A172 (cell line): Measurements from ENCODE around the gene ME3. TPM values are rescaled to one million over a fixed set of nuclear protein-coding genes. Genes with fewer than 3 reads are reported as not detected.
A peak's percentile ranks its signal among the peaks of the same experiment; 100 is the strongest.

Experiments used
- DNase-seq: peaks from one replicate; pipeline ENCODE4 v3.0.0-alpha.2; 2015; ENCODE audit warnings: low spot score
- total RNA-seq: library from RNA; depleted of rRNA; stranded (reverse); fragments of >200 nt; shearing (Covaris generic); gene quantifications from 2 replicates; pipeline ENCODE4 v1.2.3, GENCODE V29; 2014

The ME3 gene
- total RNA-seq, 1 experiment from 2014 or later, result 4.2 TPM

DNA sequence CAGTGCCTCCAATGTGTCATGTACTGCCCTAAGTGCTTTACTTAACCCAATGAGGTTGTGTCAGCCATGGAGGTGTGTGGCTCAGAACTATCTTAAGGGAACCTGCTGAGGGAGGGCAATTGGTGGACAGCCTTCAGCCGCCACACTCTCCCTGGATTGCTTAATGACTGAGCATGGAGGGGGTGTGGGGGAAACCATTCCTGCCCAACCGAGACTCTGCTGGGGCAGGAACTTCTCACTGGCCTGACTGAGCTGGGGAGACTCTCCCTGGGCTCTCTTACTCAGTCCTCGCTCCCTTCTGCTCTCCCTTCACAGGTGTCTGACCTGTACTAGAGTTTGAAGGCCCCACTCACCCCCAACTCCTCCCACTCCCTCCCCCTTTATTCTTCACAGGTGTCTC is 183.0 kb downstream of the ME3 start:
- no peak for DNase-seq

DNA sequence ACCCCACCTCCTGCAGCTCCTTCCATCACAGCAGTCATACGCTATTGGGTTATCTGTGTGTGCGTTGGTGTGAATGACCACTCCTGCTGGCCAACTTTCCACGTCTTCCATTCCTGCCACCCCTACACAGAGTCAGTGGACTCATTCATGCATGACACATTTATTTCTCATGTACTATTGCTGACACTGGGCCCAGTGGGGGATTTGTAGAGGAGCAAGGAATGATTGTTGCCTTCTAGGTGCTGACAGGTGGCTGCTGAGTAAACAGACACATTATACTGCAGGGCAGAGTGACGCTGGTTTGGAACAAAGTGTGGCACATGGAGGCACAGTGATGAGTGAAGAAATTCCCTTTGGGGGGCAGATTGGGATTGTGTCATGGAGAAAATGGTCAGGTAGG is 183.9 kb downstream of the ME3 start:
- no peak for DNase-seq

DNA sequence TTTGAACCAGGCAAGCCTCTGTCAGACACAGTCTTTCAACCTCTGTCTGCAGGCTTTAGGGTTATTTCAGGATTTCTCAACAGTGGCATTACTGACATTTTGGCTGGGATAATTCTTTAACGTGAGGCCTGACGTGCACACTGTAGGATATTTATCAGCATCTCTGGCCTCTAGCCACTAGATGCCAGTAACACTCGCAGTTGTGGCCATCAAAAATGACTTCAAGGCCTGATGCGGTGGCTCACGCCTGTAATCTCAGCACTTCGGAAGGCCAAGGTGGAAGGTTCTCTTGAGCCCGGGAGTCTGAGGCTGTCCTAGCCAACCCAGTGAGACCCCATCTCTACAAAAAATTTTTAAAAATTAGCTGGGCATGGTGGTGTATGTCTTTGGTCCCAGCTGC is 184.7 kb downstream of the ME3 start:
- no peak for DNase-seq

DNA sequence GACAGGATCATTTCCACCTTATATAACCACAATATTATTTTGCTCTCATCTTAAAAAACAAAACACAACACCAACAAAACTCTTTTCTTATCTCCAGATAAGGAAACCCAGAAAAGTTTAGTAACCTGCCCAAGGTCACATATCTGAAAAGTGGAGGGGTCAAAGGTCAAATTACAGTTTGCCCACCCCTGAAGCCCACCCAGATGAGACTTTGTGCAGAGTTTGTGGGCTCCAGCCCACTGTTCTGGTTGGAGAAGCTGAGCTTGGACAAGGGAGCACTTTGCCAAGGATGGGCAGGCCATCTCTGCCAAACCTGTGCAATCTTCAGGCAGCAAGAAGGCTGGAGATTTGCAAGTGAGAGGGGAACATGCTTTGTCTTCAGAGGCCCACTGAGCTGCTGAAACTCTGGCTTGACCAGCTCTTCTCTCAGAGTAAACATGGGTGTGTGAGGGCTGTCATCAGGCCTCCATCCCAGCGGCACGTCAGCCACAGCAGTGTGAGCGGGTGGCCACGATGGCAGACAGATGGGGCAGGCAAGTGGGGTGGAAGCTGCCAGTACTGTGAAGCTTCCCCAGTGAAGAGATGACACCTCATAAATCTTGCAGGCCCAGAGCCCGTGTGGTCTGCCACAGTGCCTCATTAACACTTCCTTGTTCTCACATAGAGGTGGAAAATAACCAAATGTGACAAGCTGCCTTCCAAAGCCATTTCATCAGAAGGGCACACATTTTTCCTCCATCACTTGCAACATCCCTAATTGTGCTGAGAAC is 186.0 kb downstream of the ME3 start:
- peak; percentile 72 for DNase-seq

DNA sequence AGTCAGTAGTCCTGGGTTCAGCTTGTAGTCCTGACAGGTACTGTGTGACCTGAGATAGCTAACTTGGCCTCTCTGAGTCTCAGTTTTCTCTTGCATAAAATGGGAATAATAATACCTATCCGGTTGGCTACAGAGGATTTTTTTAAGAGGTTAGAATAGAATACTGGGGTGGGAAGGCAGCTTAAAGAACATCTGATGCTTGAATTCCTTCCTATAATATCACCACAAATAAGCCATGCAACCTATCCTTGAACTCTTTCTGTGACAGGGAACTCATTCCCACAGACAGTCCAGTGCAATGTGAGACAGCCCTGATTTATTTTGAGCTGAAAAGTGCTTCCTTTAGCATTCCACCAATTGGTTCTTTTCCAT is 187.6 kb downstream of the ME3 start:
- no peak for DNase-seq

DNA sequence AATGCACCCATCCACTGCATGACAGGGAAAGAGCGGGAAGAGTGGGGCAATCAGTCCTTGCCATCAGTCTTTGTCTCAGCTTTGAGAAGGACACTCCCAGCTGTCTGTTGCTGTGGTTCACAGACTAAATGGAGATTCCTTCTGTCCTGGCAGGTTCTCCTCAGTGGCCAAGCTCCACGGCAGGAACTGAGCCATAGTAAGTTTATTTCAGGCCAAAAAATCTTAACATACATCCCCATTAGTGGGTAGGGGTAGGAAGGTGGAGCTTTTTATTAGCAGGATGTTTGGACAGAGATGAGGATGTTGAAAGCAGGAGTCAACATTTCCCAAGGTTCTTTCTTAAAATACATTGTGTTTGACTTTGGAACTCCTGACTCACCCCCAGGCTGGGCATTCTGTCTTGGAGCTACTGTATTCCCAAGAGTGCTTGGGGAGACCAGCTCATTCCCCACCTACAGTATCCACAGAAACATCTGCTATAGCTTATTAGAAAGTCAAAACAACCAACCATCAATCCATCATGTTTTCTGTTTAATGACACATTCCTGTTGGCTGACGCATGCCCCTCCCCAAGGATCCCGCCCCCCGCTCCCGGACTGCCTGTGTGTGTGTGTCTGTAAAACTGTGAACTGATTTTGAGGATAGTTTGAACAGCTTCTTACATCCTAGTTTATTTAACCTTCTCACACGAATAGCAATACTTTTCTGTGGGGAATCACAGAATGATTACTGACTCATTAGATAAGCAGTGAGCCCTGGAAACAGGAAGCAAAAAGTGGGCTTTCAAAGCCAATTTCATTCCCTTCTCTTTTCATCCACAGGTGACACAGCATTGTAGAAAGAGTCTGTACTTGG is 188.2 kb downstream of the ME3 start:
- DNase-seq, result peak; percentile 99

DNA sequence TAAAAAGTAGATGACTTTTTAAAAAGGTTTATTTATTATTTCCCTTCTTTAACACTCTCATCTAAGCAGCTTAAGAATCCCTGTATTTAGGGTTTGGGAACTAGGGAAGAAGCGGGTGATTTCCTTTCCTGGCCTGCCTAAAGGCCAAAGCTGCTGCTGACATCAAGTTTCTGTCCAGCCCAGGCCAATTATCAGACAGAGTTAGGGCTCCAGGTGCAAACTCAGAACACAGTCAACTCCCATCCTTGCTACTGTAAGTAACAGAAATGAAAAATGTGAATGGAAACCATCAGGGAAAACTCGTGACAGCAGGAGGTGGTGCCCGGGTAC is 188.8 kb downstream of the ME3 start:
- DNase-seq, result no peak

DNA sequence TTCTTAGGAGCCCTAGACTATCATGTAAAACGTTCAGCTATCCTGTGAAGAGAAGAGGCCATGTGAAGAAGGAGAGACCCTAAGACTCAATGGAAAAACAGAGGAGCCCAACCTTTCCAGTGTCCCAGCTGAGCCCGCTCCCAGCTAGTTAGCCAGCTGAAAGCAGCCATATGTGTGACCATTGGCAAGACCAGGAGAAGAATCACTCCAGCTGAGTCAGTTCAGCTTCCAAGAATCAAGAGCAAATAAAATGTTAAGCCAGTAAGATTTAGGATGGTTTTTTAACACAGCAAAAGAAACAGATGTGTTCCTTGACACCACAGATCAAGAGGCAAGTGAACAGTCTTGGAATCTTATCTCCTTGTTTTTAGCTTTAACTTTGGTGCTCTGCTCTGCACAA is 189.7 kb downstream of the ME3 start:
- no peak for DNase-seq

DNA sequence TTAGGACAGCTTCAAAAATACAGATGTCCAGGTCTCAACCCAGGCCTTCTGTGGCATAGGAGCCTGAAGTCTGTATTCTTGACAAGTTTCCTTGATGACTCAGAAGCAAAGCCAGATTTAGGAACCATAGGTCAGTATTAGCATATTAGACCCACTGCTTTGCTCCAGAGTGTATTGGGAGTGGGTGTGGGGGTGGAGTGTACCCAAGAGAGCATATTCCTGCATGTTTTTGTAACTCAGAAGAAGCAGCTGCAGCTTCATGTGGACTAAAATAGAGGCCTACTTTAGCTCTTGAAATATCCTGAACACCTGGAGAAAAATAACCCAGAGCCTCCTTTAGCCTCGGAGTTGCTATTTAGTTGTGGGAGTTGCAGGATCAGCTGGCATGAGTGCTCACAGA is 191.0 kb downstream of the ME3 start:
- no peak for DNase-seq

DNA sequence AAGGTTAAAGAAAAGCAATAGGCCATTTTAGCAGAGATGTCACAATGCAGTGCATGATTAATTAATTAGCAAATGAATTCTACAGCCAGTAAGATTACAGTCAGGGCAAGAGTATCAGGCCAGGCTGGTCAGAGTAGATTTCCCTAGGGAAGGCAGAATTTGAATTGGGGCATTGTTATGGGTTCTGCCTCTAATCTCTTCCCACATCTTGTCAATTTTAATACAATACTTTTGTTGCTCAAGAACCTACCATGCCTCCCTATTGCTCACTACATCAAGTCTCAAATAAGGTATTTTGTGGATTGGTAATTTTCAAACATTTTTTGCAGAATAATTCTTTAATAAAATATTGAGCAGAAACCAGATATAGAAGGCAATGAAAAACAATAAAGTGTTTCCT is 194.1 kb downstream of the ME3 start:
- no peak for DNase-seq

DNA sequence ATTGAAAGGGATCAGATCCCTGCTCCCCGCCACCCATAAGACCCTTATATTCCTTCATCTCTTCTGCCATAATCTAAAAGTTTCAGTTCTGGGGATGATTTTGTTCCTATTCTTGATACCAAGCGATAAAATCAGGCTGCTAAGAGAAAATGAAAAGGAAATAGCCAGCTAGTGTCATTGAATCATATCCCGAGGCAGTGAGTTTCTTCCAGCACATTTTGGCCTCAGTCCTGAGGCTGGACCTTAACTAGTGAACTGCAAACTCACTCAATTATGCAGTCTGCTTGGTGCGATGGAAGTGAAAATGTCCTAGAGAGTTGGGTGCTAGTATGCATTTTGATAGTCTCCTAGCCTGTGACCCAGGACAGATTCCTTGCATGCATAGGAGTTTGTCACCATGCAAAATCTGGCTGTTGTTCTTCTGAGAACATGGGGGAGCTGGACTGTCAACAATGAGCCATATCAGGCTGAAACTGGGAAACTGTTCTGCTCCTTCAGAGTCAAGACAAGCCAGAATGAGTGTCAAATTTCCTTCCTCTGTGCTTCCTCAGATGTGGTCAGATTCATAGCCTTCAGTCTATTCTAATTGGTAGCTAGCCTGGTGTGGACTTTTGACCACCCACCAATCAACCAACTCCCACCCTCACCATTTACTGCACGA is 194.8 kb downstream of the ME3 start:
- DNase-seq, result peak; percentile 23

DNA sequence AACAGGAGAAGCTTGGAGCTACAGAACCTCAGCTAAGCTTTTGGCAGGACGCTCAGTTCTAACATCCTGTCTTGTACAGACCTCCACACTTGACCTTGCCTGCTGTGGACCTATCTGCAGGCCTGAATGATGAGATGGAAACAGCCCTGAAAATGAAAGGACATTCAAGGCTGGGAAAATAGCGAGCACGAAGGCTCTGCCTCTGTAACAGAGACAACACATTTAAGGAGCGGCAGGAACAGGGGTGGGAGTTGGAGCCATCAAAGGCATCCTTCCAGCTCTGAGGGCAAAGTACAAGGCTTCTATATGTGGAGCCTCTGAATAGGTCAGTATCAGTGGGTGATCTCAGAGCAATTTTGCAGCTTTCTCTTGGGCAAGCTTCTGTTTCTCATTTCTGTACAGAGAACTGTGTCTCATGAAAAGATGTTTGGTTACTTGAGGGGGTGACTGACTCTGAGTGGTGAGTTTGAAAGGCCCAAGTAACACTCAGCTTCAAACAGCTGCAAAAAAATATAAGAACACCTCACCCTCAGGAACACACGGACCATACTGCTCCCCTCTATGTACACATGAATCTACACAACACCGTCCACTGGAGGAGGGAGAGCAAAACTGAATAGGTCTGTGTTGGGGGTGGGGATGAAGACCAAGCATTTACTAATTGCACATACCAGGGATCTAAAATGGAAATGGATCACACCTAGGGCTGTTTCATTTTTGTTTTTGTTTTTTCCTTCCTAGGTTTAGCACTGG is 196.1 kb downstream of the ME3 start:
- no peak for DNase-seq

DNA sequence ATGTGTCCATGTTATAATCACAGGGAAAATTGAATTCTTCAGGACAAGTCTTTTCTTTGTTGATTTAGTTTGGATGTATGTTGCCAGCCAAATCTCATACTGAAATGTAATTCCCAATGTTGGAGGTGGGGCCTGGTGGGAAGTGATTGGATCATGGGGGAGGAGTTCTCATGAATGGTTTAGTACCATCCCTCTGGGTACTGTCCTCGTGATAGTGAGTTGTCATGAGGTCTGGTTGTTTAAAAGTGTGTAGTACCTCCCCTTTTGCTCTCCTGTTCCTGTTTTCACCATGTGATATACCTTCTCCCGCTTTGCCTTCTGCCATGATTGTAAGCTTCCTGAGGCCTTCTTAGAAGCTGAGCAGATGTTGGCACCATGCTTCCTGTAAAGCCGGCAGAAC is 197.4 kb downstream of the ME3 start:
- DNase-seq, result no peak

DNA sequence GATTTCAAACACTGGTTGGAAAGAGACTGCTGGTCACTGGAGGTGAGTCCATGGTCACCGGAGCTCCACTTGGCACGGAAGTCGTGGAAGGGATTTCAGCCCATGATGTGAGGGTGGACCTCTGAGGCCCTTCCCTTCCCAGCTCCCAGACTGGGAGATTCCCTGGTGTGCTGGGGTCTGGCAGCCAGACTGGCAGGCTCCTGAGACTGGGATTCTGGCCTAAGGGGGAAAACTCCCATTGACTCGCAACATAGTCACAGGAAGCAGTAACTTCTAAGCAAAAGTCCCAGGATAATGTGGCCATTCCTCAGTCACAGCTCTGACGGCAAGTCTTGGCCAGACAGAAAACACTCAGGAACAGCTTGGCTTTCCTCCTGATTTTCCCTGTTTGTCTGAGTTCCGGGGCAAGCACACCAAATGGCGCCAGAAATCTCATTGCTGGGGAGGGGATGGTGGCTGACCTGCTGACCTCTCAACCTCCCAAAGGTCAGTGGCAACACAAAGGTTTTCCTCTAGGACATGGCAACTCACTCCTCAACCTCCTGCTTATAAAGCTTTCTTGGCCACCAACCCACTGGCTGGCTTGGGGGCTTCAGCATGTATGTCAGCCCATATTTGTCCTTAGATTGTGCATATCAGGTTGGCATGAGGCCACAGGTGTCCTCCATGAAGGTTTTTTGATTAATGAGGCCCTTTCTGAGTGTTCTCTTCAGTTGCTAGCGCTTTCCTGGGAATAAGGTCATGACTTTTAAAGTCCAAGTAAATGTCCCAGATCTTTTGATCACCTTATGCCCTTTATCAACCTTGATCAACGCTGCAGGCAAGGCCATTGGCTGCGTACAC is 198.2 kb downstream of the ME3 start:
- DNase-seq, result peak; percentile 54

DNA sequence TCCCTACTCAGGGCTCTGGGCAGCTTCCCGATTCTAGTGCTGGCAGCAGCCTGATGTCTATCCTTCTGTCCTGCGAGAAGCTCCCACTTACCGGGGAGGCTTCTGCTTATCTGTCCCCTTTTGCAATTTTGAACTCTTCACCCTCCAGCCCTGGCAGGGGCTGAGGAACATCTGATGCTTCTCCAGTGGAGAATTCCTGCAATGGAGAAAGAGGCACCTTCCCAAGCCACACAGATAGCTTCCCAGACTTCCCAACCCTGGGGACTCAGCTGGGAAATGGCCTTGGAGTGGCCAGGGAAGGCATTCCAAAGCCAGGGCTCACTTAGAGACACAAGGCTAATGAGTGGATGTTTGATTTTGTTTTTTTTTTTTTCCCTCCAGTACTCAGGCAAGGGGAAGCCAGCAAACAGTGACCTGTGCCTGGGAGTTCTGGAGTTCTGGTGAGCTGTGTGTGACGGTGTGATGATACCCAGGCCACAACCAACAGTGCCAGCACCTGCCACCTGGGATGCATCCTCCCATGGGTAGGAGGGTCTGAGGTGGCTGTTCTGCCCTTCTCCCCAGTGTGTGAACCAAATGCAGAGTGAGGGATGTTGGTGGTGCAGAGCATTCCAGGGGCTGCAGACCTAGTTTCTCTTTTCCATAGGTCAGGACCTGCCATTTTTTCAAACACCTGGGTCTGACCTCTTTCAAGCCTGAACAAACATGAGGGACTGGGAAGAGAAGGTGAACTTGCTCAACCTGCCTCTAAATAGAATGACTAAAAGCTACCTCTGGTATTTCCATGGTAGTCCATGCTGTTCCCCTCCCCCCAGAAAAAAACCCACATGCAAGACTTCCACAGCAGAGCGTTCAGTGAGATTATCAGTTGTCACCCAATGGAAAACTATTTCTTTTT is 202.7 kb downstream of the ME3 start:
- DNase-seq, result no peak

DNA sequence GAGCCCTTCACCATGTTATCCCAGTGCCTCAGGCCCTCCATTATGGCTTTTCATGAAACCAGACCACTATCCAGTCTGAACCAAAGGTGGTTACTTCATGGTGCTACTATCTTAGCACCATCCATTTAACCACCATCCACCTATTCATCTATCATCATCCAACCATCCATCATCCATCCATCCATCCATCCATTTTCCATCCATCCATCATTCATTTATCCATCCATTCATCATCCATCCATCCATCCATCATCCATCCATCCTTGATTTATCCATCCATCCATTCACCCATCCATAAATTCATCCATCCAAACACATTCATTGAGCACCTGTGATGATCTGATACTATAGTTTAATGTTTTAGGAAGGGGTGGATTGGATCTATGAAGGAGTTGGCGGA is 204.2 kb downstream of the ME3 start:
- DNase-seq, result no peak

DNA sequence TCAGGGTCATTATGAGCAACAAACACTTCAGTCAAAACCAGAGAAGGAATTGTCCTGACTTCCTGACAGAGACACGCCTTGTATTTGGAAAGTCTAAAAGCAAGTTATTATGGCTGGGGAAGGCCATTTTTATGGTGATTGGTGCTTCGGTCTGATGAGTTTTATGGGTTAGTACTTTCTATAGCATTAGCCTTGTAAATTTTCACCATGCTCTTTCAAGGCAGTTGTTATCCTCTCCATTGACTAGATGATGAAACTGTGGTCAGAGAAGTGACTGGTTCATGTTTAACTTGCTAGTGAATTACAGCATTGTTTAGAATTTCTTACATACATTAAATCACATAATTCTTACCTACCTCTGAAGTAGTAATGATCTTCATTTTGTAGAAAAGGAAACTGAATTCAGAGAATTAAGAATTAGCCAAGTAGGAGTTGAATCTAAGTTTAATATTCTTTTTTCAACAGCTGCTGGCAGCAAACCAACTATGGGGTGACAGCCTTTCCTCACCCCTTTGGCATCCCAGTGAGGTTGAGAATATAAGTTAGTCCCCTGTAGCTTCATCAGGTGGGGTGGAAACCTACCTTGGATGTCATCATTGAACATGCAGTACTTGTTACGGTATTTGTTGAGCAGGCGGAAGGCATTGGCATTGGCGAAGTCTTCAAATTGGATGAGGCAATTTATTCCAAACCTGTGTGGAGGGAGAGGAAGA is 207.8 kb downstream of the ME3 start:
- DNase-seq, result no peak

DNA sequence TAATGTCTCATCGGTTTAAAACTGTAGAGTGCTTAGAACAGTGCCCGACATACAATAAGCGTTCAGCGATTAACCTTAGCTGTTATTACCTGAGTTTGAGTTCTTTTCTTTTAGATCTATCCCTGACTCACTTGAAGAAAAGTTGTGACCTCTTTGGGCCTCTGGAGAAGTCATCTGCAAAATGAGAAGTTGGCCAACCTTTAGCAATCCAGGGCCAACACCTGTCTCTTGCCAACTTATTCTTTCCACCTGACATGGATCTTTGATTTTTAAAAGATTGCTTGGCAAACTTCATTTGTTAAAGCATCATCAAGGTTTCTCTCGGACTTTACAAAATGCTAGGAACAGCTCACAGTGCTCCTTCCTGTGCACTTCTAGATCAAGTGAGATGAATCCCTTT is 208.5 kb downstream of the ME3 start:
- no peak for DNase-seq

DNA sequence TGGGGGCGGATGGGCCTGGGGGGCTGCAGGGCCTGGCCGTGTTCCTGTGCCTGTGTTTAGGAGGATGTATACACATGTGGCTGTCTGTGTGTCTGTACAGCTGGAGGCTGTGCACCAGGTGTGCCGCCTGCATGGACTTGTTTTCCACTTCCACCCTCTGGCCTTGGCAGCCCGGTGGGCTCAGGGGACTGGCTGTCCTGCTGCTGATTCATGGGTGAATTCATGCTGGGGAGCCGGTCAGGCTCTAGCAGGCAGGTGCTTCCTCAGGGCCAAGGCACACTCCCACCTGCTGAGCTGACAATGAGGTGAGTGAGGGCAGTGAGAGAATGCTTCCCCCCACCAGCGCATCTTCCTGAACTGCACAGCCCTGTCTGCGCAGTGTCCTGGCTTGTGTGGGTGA is 209.3 kb downstream of the ME3 start:
- DNase-seq, result no peak

DNA sequence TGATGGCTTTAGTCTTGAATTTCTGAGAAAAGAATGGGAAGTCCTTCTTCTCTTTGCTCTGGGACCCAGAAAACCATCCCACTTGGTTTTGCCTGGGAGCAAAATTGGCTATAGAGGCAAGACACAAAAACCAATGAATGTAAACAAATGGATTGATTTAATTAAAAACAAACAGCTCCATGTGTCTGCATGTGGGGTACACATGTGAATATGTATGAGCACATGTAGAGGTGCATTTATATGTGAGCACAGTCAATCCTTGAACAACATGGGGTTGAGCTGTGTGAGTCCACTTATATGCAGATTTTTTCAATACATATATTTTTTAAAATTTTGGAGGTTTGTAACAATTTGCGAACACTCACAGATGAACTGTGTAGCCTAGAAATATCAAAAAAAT is 210.5 kb downstream of the ME3 start:
- no peak for DNase-seq
